DND-41 (cell line): ENCODE data around the gene MANF.
A peak's percentile ranks its signal among the peaks of the same experiment; 100 is the strongest.

Source experiments
- ATAC-seq: fragments of 200-7000 bp; cut with Tn5 transposase; 3 replicates; pipeline ENCODE4 v1.9.1; 2021; ENCODE audit warnings: low read depth; ENCODE audit not compliant: insufficient read depth
- DNase-seq: peaks from one replicate; pipeline ENCODE4 v3.0.0-alpha.2; 2020
- H2AFZ ChIP-seq: 2 replicates; pipeline ENCODE4 v1.6.0; 2012; ENCODE audit warnings: low read depth, low read length
- H3K27ac ChIP-seq: 2 replicates; pipeline ENCODE4 v1.5.1; 2012; ENCODE audit warnings: low read length, inconsistent platforms
- H3K27me3 ChIP-seq: fragments of 200-600 bp; sonication (generic); 2 replicates; pipeline ENCODE4 v1.6.0; 2012; ENCODE audit warnings: low read length, mild to moderate bottlenecking, inconsistent platforms; ENCODE audit not compliant: insufficient read depth, poor library complexity
- H3K36me3 ChIP-seq: 2 replicates; pipeline ENCODE4 v1.5.1; 2012; ENCODE audit warnings: low read length, inconsistent platforms; ENCODE audit not compliant: insufficient read depth
- H3K4me1 ChIP-seq: 2 replicates; pipeline ENCODE4 v1.5.1; 2012; ENCODE audit warnings: mild to moderate bottlenecking, low read length; ENCODE audit not compliant: insufficient read depth
- H3K4me2 ChIP-seq: 2 replicates; pipeline ENCODE4 v1.6.0; 2012; ENCODE audit warnings: mild to moderate bottlenecking, moderate library complexity, low read length, inconsistent platforms; ENCODE audit not compliant: insufficient read depth
- H3K4me3 ChIP-seq, 2 experiments: fragments of 200-600 bp in 1 of 2; shearing (Covaris generic) in 1 of 2; 2 replicates each; pipeline ENCODE4 v1.5.1; 2012 to 2016; ENCODE audit warnings: inconsistent platforms in 2 of 2, low read length in 2 of 2, mild to moderate bottlenecking in 2 of 2, low read depth in 1 of 2, moderate library complexity in 1 of 2
- H3K79me2 ChIP-seq: 2 replicates; pipeline ENCODE4 v1.6.0; 2012; ENCODE audit warnings: low read length, inconsistent platforms; ENCODE audit not compliant: insufficient read depth
- H3K9ac ChIP-seq: 2 replicates; pipeline ENCODE4 v1.6.0; 2012; ENCODE audit warnings: low read depth, mild to moderate bottlenecking, inconsistent platforms, low read length, moderate library complexity
- H3K9me3 ChIP-seq: 2 replicates; pipeline ENCODE4 v1.5.1; 2012; ENCODE audit warnings: low read length, moderate library complexity, mild to moderate bottlenecking, inconsistent platforms; ENCODE audit not compliant: insufficient read depth, severe bottlenecking
- H4K20me1 ChIP-seq: 2 replicates; pipeline ENCODE4 v1.6.0; 2012; ENCODE audit warnings: low read length; ENCODE audit not compliant: insufficient read depth
- CTCF ChIP-seq: IDR thresholded peaks from 2 replicates; pipeline ENCODE4 v1.5.1; 2012; ENCODE audit warnings: borderline replicate concordance, low read length, moderate library complexity, mild to moderate bottlenecking; ENCODE audit not compliant: poor library complexity, severe bottlenecking; ENCODE audit errors: extremely low read depth
- EZH2 ChIP-seq: IDR thresholded peaks from 3 replicates; pipeline ENCODE4 v1.6.1; 2012; ENCODE audit warnings: borderline replicate concordance, low read depth, mild to moderate bottlenecking, moderate library complexity, low read length, inconsistent platforms; ENCODE audit not compliant: severe bottlenecking

Gene MANF

GRCh38 chr3:51395493-51396213, 10.6 kb downstream of the MANF start:
- no peak for DNase-seq
- Histone ChIP-seq H4K20me1 (peaks cover 72% of the 10 kb centered on the region), H3K27ac (no peak overlapping the region), H2AFZ (no peak overlapping the region), H3K4me2 (peak overlapping the region; percentile 90; the same call in 1 of the 2 replicates), H3K9ac (no peak overlapping the region), H3K9me3 (no peaks in the 10 kb centered on the region), H3K4me1 (peaks cover 41% of the 10 kb centered on the region), H3K36me3 (peaks cover 88% of the 10 kb centered on the region), H3K27me3 (no peaks in the 10 kb centered on the region), H3K79me2 (peaks cover 62% of the 10 kb centered on the region), H3K4me3 (no peak overlapping the region)
- ATAC-seq = no peak
- TF ChIP-seq EZH2 = no peak

GRCh38 chr3:51396401-51396800, 11.3 kb downstream of the MANF start:
- DNase-seq (no peak), ATAC-seq (no peak)
- no peak overlapping the region for H2AFZ ChIP-seq
- peaks cover 72% of the 10 kb centered on the region for H4K20me1 ChIP-seq
- peaks cover 39% of the 10 kb centered on the region for H3K4me1 ChIP-seq
- no peak overlapping the region for H3K9ac ChIP-seq
- TF ChIP-seq CTCF (no peak), EZH2 (no peak)
- H3K36me3 ChIP-seq = peaks cover 93% of the 10 kb centered on the region
- no peak overlapping the region; the same call in 1 of the 2 replicates for H3K4me2 ChIP-seq
- no peak overlapping the region for H3K4me3 ChIP-seq
- H3K27ac ChIP-seq = no peak overlapping the region
- peaks cover 57% of the 10 kb centered on the region for H3K79me2 ChIP-seq
- H3K9me3 ChIP-seq = no peaks in the 10 kb centered on the region
- no peaks in the 10 kb centered on the region for H3K27me3 ChIP-seq

GRCh38 chr3:51397392-51397791, 12.3 kb downstream of the MANF start:
- Histone ChIP-seq H2AFZ (no peak overlapping the region), H3K9me3 (no peaks in the 10 kb centered on the region), H3K9ac (no peak overlapping the region), H3K27me3 (no peaks in the 10 kb centered on the region), H3K4me1 (peaks cover 32% of the 10 kb centered on the region), H3K27ac (no peak overlapping the region), H3K36me3 (peaks cover 93% of the 10 kb centered on the region), H3K4me2 (no peak overlapping the region), H3K4me3 (no peak overlapping the region), H4K20me1 (peaks cover 67% of the 10 kb centered on the region), H3K79me2 (peaks cover 48% of the 10 kb centered on the region)
- no peak for TF ChIP-seq CTCF
- TF ChIP-seq EZH2 = no peak
- ATAC-seq (no peak), DNase-seq (no peak)

- H3K9ac ChIP-seq = no peak overlapping the region
- TF ChIP-seq CTCF = no peak
- no peak for TF ChIP-seq EZH2
These were observed 13.7 kb downstream of the MANF start for GRCh38 chr3:51398595-51399310.

More at GRCh38 chr3:51398595-51399310, 13.7 kb downstream of the MANF start:
- H3K9me3 ChIP-seq = no peaks in the 10 kb centered on the region
- no peak overlapping the region for H3K4me2 ChIP-seq
- H3K27me3 ChIP-seq = no peaks in the 10 kb centered on the region
- peaks cover 34% of the 10 kb centered on the region for H3K79me2 ChIP-seq
- H3K27ac ChIP-seq = no peak overlapping the region
- peaks cover 91% of the 10 kb centered on the region for H3K36me3 ChIP-seq
- H3K4me1 ChIP-seq = peaks cover 18% of the 10 kb centered on the region
- ATAC-seq (no peak), DNase-seq (no peak)
- H2AFZ ChIP-seq = no peak overlapping the region
- H3K4me3 ChIP-seq = no peak overlapping the region
- H4K20me1 ChIP-seq = peaks cover 61% of the 10 kb centered on the region
